ENCODE results near the gene TUFT1.
A peak's percentile ranks its signal among the peaks of the same experiment; 100 is the strongest.

GRCh38 chr1:151510957-151511635 lies 29.0 kb upstream of the TUFT1 start, which contains the start of gene CGN:
- TF ChIP-seq SIN3A (IDR thresholded peaks at IDR 0.05; ENCODE audit: borderline replicate concordance, insufficient read depth, low read length): no peak
- no peak for TF ChIP-seq TAF1 (IDR thresholded peaks at IDR 0.05; ENCODE audit: borderline replicate concordance, insufficient read depth, low read length)
- TF ChIP-seq POLR2AphosphoS5 (IDR thresholded peaks at IDR 0.05; ENCODE audit: low read depth, low read length): no peak
- peak; percentile 77 for TF ChIP-seq FOXP2 (optimal IDR thresholded peaks at IDR 0.05; ENCODE audit: borderline replicate concordance, extremely low read depth, extremely low read length, insufficient read depth)
